Right lobe of liver (tissue), 4 donors: Measurements from ENCODE around the gene ULK2.

Source experiments
- POLR2A ChIP-seq: fragments of 450-650 bp; IDR thresholded peaks from one replicate; pipeline ENCODE4 v1.6.1; 2017; ENCODE audit warnings: antibody characterized with exemption, mild to moderate bottlenecking
- TF ChIP-seq, protein P1 (sequence below), 4 donors: fragments of 200-600 bp in 3 of 4; fragments of 450-650 bp in 1 of 4; IDR thresholded peaks; one replicate each; pipeline versions ENCODE4 v1.5.1 to v1.8.0; 2016 to 2022; ENCODE audit warnings: antibody characterized with exemption in 4 of 4, mild to moderate bottlenecking in 2 of 4
- donor health status: DM: no; HTN: no; CAD: no.
- donor health status: DM: no; HTN: no; CAD: no.
- donor health status: DM: no; HTN: yes; CAD: no.

- TF ChIP-seq POLR2A, result no peak
- TF ChIP-seq, protein P1, sequence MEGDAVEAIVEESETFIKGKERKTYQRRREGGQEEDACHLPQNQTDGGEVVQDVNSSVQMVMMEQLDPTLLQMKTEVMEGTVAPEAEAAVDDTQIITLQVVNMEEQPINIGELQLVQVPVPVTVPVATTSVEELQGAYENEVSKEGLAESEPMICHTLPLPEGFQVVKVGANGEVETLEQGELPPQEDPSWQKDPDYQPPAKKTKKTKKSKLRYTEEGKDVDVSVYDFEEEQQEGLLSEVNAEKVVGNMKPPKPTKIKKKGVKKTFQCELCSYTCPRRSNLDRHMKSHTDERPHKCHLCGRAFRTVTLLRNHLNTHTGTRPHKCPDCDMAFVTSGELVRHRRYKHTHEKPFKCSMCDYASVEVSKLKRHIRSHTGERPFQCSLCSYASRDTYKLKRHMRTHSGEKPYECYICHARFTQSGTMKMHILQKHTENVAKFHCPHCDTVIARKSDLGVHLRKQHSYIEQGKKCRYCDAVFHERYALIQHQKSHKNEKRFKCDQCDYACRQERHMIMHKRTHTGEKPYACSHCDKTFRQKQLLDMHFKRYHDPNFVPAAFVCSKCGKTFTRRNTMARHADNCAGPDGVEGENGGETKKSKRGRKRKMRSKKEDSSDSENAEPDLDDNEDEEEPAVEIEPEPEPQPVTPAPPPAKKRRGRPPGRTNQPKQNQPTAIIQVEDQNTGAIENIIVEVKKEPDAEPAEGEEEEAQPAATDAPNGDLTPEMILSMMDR (IDR thresholded peaks at IDR 0.05), result no peak
Observed at GRCh38 chr17:19769946-19770652, 97.6 kb downstream of the ULK2 start.
